Right ventricle myocardium superior (tissue), 1 donor: ENCODE results near the gene PDPK1. TPM values are rescaled to one million over a fixed set of nuclear protein-coding genes. Genes with fewer than 3 reads are reported as not detected.
A peak's percentile ranks its signal among the peaks of the same experiment; 100 is the strongest.
"Not testable (repeated sequence)": the region's sequence is repeated elsewhere in the genome, so short reads cannot be mapped to it uniquely, and the experiment has no call there.

Source experiments
- ATAC-seq: fragments of 200-7000 bp; cut with Tn5 transposase; one replicate; pipeline ENCODE4 v1.9.1; 2020; ENCODE audit warnings: mild to moderate bottlenecking; ENCODE audit not compliant: poor library complexity
- DNase-seq: peaks from one replicate; pipeline ENCODE4 v3.0.0-alpha.2; 2020
- intact Hi-C: fragments of 100-400 bp; cut with DNase I; formaldehyde crosslinking; loops from one replicate; pipeline ENCODE4 v1.11.2; 2022
- total RNA-seq: library from RNA; stranded (reverse); fragmentation: NEBNext Ultra II Directional; extraction: Animal tissue kit (Norgen Biotek cat#: 25700); gene quantifications from one replicate; pipeline ENCODE4 v1.2.1, GENCODE V29; 2021
- donor health status: DM: no; HTN: yes; CAD: no; lungs with severe emphysema.

Gene PDPK1
- total RNA-seq, 1 donor from 2014 or later, result 38.5 TPM

DNA sequence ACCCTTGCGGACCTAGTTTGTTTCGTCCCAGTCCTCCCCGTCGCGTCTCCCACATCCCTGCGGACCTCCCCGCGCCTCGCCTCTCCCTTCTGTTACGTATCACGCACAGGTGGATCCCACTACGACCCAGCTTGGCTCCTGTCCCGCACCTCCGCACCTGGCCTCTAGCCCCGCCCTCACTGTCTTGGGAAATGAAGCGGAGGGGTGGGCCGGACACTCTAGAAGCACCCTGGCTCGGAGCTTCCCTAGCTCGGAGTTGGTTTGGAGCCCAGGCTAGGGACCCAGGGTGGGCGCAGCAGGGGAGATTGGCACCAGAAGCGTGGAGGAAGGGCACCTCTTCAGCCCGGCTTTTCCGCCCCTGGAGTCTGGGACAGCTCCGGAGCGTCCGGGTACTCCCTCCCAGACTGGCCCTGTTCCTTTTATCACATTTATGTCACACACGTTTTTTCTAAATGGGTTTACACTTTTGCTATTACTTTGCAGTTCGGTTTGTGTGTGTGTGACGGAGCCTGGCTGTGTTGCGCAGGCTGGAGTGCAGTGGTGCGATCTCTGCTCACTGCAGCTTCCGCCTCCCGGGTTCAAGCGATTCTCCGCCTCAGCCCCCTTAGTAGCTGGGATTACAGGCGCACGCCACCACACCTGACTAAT lies 5.2 kb upstream of the PDPK1 start:
- DNase-seq (peak; percentile 69), ATAC-seq (peak; percentile 32)
- intact Hi-C loops, result no loop called here

DNA sequence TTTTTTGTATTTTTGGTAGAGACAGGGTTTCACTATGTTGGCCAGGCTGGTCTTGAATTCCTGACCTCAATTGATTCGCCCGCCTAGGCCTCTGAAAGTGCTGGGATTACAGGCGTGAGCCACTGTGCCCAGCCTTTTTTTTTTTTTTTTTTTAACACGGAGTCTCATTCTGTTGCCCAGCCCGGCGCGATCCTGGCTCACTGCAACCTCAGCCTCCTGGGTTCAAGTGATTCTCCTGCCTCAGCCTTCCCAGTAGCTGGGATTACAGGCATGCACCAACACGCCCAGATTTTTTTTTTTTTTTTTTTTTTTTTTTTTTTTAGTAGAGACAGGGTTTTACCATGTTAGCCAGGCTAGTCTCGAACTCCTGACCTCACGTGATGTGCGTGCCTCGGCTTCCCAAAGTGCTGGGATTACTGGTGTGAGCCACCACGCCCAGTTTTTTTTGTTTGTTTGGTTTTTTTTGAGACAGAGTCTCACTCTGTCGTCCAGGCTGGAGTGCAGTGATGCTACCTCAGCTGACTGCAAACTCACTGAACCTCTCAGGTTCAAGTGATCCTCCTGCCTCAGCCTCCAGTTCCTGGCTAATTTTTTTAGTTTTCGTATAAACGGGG lies 4.6 kb upstream of the PDPK1 start:
- not testable (repeated sequence) for ATAC-seq

DNA sequence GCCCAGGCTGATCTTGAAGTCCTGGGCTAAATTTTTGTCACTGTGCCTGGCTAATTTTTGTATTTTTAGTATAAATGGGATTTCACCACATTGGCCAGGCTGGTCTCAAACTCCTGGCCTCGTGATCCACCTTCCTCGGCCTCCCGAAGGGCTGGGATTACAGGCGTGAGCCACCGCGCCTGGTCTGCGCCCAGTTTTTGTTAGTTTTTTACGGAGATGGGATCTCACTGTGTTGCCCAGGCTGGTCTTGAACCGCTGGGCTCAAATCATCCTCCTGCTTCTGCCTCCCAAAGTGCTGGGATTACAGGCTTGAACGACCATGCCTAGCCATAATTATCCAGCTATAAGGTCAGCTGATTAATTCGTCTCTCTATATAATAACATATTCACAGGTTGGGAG lies 3.9 kb upstream of the PDPK1 start:
- intact Hi-C loops, result no loop called here
- ATAC-seq (no peak), DNase-seq (peak; percentile 34)

More for the DNA sequence above, 4.6 kb upstream of the PDPK1 start:
- peak; percentile 43 for DNase-seq
- intact Hi-C loops, result not testable (repeated sequence)

DNA sequence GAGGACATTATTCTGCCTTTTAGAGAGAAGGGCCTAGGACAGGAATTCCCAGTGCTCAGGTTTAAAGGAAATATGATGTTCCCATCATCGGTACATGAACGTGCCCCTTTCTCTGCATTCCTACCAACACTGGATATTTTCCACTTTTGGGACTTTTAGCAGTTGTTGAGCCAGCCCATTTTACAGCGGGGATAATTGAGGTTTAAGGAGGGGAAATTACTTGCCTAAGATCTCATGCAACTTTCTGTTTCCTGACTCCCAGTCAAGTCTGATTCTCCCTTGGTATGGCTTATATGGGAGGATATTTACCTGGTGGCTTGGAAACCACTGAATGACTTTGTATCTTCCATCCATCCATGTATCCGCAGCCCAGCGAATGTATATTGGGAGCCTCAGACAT lies 3.5 kb upstream of the PDPK1 start:
- DNase-seq, ATAC-seq, intact Hi-C loops: not testable (repeated sequence)

DNA sequence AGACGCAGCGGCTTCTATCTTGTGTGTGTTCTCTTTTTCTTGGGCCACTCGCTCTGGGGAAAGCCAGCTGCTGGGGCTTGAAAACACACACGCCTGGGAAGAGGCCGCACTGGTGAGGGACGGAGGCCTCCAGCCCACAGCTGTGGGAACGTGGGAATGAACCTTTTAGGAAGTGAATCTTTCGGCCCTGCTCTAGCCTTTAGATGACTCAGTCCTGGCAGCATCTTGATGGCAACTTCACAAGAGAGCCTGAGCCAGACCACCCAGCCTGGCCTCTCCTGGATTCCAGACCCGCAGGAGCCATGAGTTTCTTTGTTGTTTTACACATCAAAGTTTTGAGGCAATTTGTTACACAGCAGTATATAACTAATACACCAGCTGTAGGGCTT lies 2.2 kb upstream of the PDPK1 start:
- intact Hi-C loops, result no loop called here
- DNase-seq (peak; percentile 46), ATAC-seq (no peak)

DNA sequence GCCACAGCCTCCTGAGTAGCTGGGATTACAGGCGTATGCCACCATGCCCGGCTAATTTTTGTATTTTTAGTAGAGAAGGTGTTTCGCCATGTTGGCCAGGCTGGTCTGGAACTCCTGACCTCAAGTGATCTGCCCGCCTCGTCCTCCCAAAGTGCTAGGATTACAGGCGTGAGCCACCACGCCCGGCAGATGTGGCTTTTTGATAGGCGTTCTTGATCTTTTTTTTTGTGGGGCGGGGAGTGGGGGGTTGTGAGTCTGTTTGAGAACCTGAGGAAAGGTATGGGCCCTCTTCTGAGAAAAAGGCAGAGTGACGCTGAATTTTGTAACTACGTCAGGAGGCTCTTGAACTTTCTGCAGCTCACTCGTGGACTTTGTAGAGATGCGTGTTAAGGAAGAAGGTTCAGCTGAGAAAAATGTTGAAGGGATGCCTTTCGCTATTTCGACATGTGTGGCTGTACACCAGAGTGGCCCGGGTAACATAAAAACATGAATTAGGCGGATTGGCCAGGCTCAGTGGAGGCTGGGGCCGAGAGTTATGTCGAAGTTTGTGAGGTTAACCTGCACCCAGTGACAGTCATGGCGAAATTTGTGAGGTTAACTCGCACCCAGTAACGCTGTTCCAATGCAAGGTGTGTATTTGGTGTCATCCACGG lies 1.5 kb downstream of the PDPK1 start:
- intact Hi-C loops, ATAC-seq, DNase-seq: not testable (repeated sequence)

DNA sequence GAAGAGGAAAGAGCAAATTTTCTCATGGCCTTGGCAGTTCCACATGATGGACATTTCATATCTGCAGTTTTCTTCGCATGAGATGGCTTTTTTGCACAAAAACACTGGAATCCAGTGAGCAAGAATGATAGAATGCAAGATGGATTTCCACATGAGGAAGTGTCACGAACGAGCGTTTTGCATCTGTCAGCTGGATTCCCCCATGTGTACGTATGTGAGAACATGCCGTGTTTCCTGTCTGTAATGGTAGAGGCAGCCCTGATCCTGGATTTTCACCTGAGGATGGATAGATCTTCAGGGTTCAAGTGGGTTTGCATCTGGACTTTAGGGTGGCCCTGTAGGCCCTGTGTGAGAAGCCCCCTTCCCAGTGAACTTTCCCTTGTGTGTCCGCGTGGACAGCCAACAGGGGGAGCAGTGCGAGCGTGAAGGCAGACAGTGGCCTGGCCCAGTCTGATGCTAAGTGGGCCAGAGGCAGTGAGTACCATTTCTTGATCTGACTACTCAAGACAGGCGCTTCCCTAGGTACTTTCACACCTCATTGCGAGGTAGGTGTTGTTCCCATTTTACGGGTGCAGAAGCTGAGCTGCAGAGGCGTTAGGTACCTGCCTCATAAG lies 2.1 kb downstream of the PDPK1 start:
- peak; percentile 56 for DNase-seq
- ATAC-seq, intact Hi-C loops: not testable (repeated sequence)

DNA sequence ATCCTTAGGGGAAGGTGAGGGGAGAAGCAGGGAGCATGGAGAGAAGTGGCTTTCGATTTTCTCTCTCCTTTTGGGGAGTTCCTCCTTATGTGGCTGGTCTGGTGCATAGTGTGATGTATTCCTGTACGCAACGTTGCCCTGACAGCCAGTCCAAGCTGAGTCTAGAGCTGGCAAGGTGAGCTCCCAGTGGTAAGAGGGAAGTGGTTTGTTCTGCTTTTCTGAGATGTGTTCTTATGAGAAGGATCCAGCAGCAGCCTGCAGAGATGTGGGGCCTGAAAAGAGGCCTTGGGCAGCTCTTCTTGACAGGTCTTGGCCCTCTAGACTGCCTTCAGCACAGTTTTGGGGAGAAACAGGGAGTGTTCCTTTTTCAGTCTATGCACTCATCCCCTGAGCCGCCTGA lies 3.1 kb downstream of the PDPK1 start:
- not testable (repeated sequence) for ATAC-seq, DNase-seq

DNA sequence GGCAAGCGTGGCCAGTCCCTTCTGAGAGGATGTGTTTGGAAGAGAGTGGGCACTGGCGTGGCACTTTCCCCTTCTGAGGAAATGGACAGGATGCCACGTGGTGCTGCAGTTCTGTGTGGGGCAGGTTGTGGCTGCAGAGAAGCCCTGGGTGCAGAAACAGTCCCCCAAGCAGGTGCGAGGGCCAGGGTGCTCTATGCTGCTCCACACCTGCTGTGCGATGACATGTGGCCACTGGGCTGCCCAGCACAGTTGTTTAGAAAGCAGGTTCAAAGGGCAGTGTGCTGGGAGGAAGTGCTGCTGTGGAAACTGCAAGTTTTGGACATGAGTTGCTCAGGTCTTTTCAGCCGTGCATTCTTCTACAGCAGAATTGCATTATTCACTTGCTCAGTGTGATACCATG lies 3.6 kb downstream of the PDPK1 start:
- intact Hi-C loops, DNase-seq, ATAC-seq: not testable (repeated sequence)

More for the DNA sequence above, 3.1 kb downstream of the PDPK1 start:
- intact Hi-C loops, result not testable (repeated sequence)

DNA sequence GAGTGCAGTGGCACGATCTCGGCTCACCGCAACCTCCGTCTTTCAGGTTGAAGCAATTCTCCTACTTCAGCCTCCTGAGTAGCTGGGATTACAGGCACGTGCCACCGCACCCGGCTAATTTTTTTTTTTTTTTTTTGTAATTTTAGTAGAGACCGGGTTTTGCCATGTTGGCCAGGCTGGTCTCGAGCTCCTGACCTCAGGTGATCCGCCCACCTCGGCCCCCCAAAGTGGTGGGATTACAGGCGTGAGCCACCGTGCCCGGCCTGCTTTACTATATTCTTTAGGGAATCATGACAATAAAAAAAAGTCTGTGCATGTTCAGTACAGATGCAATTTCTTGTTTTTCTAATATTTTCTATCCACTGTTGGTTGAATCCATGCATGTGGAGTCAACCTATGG lies 6.0 kb downstream of the PDPK1 start:
- ATAC-seq, intact Hi-C loops, DNase-seq: not testable (repeated sequence)

DNA sequence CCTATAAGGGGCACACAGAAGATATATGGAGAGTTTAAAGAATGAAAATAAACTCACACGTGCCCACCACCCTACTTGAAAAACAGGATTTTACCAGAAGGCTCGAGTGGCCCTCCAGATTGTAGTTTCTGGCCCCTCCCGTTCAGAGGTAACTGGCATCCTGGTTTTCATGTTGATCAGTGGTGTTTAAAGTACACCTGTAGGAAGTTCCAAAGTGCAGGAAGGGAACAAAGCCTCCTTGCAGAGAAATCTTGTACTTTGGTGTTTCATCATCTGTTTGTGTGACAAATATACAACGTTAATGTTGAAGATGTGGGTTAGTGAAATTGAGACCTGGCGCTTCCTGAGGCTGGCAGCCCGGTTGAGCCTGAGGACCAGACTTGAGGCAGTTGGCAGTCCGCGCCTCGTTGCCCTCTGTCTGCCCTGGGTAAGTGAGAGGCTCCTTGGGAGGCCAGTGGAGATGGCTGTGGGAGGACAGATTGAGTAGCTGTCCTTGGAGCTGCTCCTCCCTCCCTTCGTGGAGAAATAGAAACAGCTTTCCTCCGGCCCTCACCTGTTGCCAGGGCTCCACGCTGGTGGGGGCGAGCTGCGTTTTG lies 12.6 kb downstream of the PDPK1 start:
- DNase-seq, intact Hi-C loops, ATAC-seq: not testable (repeated sequence)

DNA sequence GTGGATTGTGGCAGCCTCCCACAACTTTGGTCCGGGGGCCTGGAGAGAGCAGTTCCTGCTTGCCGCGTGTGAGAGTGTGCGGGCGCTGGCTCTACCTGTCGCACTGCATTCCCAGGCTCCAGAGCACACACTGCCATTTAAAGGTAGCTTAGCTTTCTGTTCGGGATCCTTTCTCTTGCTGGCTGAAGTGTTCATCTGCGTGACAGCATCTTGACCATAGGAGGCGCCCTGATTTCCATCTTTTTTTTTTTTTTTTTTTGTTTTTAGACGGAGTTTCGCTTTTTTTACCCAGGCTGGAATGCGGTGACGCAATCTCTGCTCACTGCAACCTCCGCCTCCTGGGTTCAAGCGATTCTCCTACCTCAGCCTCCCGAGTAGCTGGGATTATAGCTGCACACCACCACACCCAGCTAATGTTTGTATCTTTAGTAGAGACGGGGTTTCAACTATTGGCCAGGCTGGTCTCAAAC lies 13.6 kb downstream of the PDPK1 start:
- DNase-seq, result peak; percentile 19
- intact Hi-C loops, ATAC-seq: not testable (repeated sequence)

DNA sequence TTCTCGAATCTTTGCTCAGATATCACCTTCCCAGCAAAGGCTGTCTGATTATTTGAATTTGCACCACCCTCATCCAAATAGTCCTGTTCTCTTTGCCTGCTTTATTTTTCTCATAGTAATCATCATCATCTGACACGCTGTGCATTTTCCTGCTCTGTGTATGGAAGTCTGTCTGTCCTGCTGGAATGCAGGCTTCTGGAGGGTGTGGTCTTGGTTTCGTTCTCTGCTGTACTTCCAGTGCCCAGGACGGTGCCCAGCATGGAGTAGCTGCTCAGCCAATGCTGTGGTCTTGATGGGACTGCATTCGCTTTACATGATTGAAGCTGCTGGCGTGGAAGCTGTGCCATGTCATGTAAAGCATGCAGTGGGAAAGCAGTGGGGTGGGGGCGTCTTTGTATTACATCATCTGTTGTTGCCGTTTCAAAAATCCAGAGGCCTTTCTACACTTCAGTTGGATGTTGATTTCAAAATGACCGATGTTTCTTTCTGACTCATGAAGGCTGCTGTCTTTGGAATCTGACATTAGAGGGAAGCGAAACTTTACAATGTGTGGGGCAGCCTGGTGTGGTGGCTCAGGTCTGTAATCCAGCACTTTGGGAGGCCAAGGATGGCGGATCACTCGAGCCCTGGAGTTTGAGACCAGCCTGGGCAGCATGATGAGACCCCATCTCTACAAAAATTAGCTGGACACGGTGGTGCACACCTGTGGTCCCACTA lies 17.0 kb downstream of the PDPK1 start:
- ATAC-seq, result peak; percentile 8
- DNase-seq, intact Hi-C loops: not testable (repeated sequence)

DNA sequence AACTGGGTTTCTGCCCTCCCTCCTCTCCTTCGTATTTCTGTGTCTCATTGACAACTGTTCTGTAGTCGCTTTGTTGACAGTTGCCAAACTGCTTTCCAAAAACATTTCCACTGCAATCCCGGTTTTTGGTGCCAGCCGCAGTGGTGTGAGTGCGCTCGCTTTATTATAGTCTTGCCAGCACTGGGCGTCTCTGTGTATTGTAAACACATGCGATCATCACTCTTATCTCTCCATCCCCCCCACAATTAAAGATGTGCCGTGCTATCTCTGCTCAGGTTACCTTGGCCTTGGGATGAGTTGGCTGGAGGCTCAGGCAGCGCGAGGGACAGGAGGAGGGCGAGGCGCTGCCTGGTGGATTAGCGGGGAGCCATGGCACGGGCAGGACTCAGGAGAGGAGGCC lies 19.3 kb downstream of the PDPK1 start:
- ATAC-seq, DNase-seq, intact Hi-C loops: not testable (repeated sequence)

DNA sequence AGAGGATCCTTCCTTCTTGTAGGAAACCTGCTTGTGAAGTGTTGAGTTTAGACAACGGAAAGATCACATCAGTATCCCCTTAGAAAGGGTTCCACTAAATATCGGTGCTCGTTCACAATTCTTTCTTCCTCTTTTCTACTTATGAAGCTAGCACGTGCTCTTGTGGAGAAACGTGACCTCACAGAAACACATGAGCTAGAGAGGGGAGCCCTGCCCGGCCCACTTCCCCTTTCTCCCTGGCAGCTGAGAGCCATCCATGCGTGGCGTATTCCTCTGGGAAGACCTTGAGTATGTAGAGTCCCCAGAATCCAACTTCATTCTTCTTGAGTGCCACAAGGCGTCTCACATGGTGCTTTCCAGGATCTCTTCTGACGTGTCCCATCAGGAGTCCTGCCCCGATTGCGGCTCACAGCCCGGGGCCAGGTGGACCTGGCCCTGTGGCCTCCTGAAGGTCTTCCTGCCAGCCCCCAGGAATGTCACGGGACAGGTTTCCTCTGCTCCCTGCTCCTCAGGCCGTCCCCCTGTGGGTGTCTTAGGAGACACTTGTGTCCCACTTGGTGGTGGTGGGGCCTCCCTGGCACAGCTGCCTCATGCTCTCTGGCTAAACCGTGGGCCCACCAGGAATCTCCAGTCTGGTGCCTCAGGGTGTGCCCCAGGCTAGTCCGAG lies 22.4 kb downstream of the PDPK1 start:
- ATAC-seq (peak; percentile 65), DNase-seq (peak; percentile 28)
- intact Hi-C loops, result not testable (repeated sequence)

DNA sequence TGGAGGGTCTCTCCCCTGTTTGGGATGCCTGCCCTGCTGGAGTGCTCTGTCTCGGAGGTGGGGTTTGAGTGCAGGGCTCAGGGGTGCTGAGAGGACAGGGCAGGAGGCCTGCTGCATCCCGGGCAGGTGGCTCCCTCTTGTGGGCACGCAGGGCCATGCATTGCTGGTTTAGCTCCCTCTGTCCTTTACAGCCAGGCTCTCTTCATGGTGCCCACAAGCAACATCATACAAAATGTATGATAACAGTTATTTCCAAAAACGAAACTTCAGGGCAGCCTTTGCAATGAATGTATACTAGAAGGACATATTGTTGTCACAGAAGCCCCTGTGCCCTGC lies 22.9 kb downstream of the PDPK1 start:
- peak; percentile 87 for ATAC-seq
- intact Hi-C loops, result not testable (repeated sequence)
- peak; percentile 85 for DNase-seq

DNA sequence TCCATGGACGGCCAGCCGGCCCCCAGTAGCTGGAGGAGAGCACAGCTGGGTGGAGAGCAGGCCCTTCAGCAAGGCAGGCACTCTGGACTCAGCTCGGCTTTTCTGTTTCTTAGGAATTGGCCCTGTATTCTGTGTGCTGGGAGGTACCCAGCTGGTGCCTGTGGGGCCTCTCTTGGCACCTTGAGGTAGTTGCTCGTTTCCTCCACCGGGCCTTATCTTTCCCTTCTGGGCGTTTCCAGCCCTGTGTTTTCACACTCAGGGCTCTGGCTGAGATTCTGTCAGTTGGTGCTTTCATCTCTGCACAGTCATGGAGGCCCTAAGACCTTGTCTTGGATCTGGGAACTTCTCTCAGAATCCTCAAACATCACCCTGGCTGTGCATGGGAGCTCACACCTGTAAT lies 29.7 kb downstream of the PDPK1 start:
- ATAC-seq, DNase-seq, intact Hi-C loops: not testable (repeated sequence)

DNA sequence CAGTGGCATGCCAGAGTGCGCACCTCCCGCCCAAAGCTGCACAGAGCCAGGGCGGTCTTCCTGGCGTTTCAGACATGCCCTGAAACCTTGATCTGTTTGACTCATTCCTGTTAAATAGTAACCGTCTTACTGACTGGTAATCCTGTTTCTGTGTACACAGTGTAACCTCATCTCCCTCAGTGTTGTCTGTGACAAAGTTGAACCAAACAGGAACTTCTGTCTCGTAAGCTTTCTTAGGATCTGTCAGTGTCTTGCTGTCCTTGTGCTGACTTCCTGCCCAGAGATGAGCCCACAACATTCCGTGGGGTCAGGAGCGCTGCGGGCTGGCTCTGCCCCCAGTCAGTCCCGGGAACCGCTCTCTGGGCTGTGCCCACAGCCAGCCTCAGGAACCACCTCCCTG lies 30.8 kb downstream of the PDPK1 start:
- ATAC-seq, result peak; percentile 23
- DNase-seq, intact Hi-C loops: not testable (repeated sequence)
